Loucy (cell line): ENCODE measurements around the gene ZNF768.

Source experiments
- H2AFZ ChIP-seq: fragments of 200-600 bp; sonication (generic); 2 replicates; pipeline ENCODE4 v1.6.0; 2016; ENCODE audit warnings: antibody characterized with exemption, mild to moderate bottlenecking, low read length, moderate library complexity
- H3F3A ChIP-seq: fragments of 200-600 bp; 2 replicates; pipeline ENCODE4 v1.6.0; 2016; ENCODE audit warnings: antibody characterized with exemption, low read depth, mild to moderate bottlenecking
- H3K27me3 ChIP-seq: fragments of 200-600 bp; sonication (generic); 2 replicates; pipeline ENCODE4 v1.6.1; 2014; ENCODE audit warnings: low read length, mild to moderate bottlenecking; ENCODE audit not compliant: insufficient read depth, poor library complexity, severe bottlenecking
- H3K36me3 ChIP-seq: fragments of 200-600 bp; sonication (generic); 2 replicates; pipeline ENCODE4 v1.6.1; 2016; ENCODE audit warnings: low read length; ENCODE audit not compliant: insufficient read depth
- H3K4me1 ChIP-seq: fragments of 200-600 bp; sonication (generic); 2 replicates; pipeline ENCODE4 v1.5.1; 2014; ENCODE audit warnings: low read length, mild to moderate bottlenecking; ENCODE audit not compliant: insufficient read depth, poor library complexity, severe bottlenecking
- H3K4me2 ChIP-seq: fragments of 200-600 bp; sonication (generic); 2 replicates; pipeline ENCODE4 v1.6.0; 2014; ENCODE audit warnings: antibody characterized with exemption, low read length, low read depth, mild to moderate bottlenecking; ENCODE audit not compliant: poor library complexity, severe bottlenecking
- H3K4me3 ChIP-seq: fragments of 200-600 bp; sonication (generic); 2 replicates; pipeline ENCODE4 v1.5.1; 2014; ENCODE audit warnings: low read length, mild to moderate bottlenecking, mixed read lengths; ENCODE audit not compliant: poor library complexity, severe bottlenecking
- H3K79me2 ChIP-seq: fragments of 200-600 bp; sonication (generic); 2 replicates; pipeline ENCODE4 v1.6.1; 2014; ENCODE audit warnings: low read length; ENCODE audit not compliant: insufficient read depth
- H3K9ac ChIP-seq: fragments of 200-600 bp; sonication (generic); 2 replicates; pipeline ENCODE4 v1.6.0; 2014; ENCODE audit warnings: mild to moderate bottlenecking, low read depth, low read length, moderate library complexity; ENCODE audit not compliant: poor library complexity, severe bottlenecking
- H3K9me2 ChIP-seq: fragments of 200-600 bp; sonication (generic); replicated peaks from 2 replicates; pipeline ENCODE4 v1.6.1; 2016; ENCODE audit warnings: low read depth, low read length, mixed read lengths
- H3K9me3 ChIP-seq: fragments of 200-600 bp; sonication (generic); 2 replicates; pipeline ENCODE4 v1.6.1; 2014; ENCODE audit warnings: mild to moderate bottlenecking, antibody characterized with exemption, low read length, low read depth; ENCODE audit not compliant: insufficient read depth
- H4K20me1 ChIP-seq: fragments of 200-600 bp; sonication (generic); 2 replicates; pipeline ENCODE4 v1.6.0; 2014; ENCODE audit warnings: antibody characterized with exemption, low read length, mild to moderate bottlenecking; ENCODE audit not compliant: insufficient read depth, poor library complexity, severe bottlenecking
- EZH2phosphoT487 ChIP-seq: fragments of 200-600 bp; IDR thresholded peaks from 2 replicates; pipeline ENCODE4 v1.6.1; 2018; ENCODE audit warnings: antibody characterized with exemption, mild to moderate bottlenecking, moderate library complexity, borderline replicate concordance
- TF ChIP-seq, protein P1 (sequence below): fragments of 200-600 bp; sonication (generic); conservative IDR thresholded peaks from 2 replicates; pipeline ENCODE4 v1.5.1; 2014; ENCODE audit warnings: mild to moderate bottlenecking, antibody characterized with exemption, low read length

The ZNF768 gene

DNA sequence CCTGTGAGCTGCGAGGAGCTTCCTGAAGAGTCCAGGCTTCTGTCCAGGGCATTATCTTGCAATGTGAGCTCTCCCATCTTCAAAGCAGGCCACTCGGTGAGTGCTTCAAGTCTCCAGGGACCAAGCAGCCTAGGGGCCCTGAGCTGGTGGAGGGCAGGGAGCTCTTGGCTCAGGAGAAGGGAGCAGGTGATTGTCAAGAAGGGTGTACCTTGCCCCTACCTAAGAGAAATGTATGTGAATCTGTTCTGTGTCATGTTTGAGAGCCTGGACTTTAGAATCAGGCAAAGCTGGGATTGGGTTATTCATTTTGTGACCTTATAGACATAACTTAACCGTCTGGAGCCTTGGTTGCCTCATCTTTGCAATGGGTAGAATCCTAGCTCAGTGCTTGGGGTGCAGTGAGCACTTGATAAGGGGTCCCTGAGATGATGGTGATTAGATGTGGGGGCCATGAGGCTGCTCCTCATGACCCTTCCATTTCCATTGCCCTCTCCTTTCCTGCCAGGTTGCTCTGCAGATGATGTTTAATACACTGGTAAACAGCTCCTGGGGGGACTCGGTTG is 15.9 kb downstream of the ZNF768 start:
- Histone ChIP-seq H3K4me1 (no peaks in the 10 kb centered on the region), H3F3A (no peaks in the 10 kb centered on the region), H3K4me3 (no peak overlapping the region), H3K79me2 (no peaks in the 10 kb centered on the region), H3K9me2 (no peaks in the 10 kb centered on the region), H3K4me2 (no peak overlapping the region), H3K27me3 (no peaks in the 10 kb centered on the region), H3K9me3 (no peaks in the 10 kb centered on the region), H3K36me3 (peaks cover 25% of the 10 kb centered on the region; the same call in 1 of the 2 replicates), H3K9ac (no peak overlapping the region), H4K20me1 (no peaks in the 10 kb centered on the region), H2AFZ (no peak overlapping the region)
- TF ChIP-seq, protein P1, sequence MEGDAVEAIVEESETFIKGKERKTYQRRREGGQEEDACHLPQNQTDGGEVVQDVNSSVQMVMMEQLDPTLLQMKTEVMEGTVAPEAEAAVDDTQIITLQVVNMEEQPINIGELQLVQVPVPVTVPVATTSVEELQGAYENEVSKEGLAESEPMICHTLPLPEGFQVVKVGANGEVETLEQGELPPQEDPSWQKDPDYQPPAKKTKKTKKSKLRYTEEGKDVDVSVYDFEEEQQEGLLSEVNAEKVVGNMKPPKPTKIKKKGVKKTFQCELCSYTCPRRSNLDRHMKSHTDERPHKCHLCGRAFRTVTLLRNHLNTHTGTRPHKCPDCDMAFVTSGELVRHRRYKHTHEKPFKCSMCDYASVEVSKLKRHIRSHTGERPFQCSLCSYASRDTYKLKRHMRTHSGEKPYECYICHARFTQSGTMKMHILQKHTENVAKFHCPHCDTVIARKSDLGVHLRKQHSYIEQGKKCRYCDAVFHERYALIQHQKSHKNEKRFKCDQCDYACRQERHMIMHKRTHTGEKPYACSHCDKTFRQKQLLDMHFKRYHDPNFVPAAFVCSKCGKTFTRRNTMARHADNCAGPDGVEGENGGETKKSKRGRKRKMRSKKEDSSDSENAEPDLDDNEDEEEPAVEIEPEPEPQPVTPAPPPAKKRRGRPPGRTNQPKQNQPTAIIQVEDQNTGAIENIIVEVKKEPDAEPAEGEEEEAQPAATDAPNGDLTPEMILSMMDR = no peak
- no peak for TF ChIP-seq EZH2phosphoT487

DNA sequence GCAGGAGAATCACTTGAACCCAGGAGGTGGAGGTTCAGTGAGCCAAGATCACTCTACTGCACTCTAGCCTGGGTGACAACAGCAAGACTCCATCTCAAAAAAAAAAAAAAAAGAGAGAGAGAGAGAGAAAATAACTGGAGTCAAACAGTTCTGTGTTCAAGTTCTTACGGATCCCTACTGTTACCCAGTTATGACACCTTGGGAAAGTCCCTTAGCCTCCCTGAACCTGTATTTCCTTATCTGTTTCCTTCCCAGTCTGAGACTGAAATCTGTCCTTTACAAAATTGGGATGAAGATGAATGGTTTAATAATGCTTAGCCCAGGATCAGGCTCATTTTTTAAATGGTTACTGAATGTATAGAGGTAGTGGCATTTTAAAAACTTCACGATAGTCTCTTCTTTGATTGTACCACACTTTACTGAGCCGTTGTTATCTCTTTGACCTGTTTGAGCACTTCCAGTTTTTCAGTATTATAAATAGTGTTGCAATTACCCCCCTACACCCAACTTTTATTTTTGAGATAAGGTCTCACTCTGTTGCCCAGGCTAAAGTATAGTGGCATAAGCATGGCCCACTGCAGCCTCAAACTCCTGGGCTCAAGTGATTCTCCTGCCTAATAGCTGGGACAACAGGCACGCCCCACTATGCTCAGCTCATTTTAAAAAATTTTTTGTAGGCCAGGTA is 17.1 kb downstream of the ZNF768 start:
- TF ChIP-seq, protein P1 = no peak
- no peak for TF ChIP-seq EZH2phosphoT487
- H3K4me3 ChIP-seq = no peak overlapping the region
- no peaks in the 10 kb centered on the region for H4K20me1 ChIP-seq
- no peaks in the 10 kb centered on the region for H3K4me1 ChIP-seq
- H3K9me3 ChIP-seq = no peaks in the 10 kb centered on the region
- no peak overlapping the region for H2AFZ ChIP-seq
- peaks cover 32% of the 10 kb centered on the region; the same call in 1 of the 2 replicates for H3K36me3 ChIP-seq
- no peak overlapping the region for H3K4me2 ChIP-seq
- H3F3A ChIP-seq = no peaks in the 10 kb centered on the region
- H3K79me2 ChIP-seq = no peaks in the 10 kb centered on the region
- H3K9me2 ChIP-seq = no peaks in the 10 kb centered on the region
- no peak overlapping the region for H3K9ac ChIP-seq
- H3K27me3 ChIP-seq = no peaks in the 10 kb centered on the region

DNA sequence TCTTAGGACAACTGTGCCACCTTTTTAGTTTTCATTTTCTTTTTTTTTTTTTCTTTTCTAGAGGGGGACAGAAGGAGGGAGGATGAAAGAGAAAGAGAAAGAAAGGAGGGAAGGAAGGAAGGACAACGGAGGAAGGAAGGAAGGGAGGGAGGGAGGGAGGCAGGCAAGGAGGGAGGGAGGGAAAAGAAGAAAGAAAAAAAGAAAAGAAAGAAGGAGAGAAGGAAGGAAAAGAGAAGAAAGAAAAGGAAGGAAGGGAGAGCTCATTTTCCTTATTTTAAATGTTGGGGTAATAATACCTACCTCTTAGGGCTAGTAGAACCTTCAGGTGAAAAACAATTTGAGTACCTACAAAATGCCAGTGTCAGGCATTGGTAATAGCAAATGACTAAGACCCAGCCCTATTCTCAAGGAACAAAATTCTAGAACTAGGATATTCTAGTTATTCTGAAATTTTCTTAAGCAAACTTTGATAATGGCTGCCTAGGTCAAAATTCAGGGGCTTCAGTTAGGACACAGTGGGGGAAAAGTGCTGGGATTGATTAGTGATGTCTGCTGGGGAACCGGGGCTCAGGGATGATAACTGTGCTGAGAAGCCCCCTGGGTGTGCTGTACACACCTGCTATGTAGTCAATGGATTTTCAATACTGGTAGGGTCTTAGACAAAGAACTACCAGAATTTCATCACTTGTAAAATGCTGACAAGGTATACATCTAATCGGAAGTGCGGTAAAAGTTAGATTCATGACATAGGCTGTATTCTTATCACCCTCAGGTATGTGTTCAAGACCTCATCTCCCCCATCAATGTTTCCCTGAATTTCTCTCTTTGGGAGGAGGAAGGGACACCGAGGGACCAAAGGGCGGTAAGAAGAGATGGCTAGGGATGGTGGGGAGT is 22.7 kb downstream of the ZNF768 start:
- Histone ChIP-seq H3K9me2 (no peaks in the 10 kb centered on the region), H3F3A (no peaks in the 10 kb centered on the region), H3K4me1 (no peaks in the 10 kb centered on the region), H2AFZ (no peak overlapping the region), H3K4me3 (no peak overlapping the region), H3K27me3 (no peaks in the 10 kb centered on the region), H3K4me2 (no peak overlapping the region), H3K9ac (no peak overlapping the region), H3K9me3 (no peaks in the 10 kb centered on the region), H4K20me1 (no peaks in the 10 kb centered on the region), H3K36me3 (peaks cover 21% of the 10 kb centered on the region; the same call in 1 of the 2 replicates), H3K79me2 (no peaks in the 10 kb centered on the region)
- TF ChIP-seq, protein P1 = no peak
- TF ChIP-seq EZH2phosphoT487 = no peak
